Stimulated activated CD4-positive, alpha-beta T cell treated with anti-CD3 and anti-CD28 coated beads, Interleukin-1b, Interleukin-23, amount 100 ng/mL, for 48 hours (primary cell): Measurements from ENCODE around the gene KCP.
A peak's percentile ranks its signal among the peaks of the same experiment; 100 is the strongest.

Experiments used
- DNase-seq: peaks from one replicate; pipeline ENCODE4 v3.0.0-alpha.2; 2020

KCP gene

DNA sequence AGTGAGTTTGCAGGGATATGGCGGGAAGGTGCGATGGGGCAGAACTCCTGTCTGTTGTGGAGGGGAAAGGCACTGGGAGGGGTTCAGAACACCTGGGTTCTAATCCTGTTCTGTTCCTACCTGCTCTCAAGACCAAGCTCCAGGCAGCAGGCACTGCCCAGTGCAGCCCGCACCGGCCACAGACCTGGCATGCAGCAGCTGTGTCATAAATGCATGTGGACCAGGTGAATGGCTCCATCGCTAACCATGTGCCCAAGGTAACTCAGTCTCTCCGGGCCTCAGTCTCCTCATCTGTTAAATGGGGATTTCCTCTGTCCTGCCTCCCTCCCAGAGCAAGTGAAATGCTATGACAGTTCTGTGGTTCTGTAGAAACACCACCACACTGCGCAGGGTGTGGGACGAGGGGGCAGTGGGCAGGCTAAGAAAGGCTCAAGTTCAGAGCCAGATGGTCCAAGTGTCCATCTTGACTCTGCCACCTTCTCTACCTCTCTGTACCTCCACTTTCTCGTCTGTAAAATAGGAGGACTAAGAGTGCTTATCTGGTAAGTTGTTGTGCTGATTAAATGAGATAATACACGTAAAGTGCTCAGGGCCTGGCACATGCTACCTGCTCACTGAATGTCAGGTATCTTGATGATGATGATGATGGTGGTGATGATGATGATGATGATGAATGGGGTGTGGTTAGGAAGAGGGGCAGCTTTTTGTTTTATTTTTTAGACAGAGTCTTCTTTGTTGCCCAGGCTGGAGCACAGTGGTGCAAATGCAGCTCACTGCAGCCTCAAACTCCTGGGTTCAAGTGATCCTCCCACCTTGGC is 24.9 kb downstream of the KCP start:
- no peak for DNase-seq

DNA sequence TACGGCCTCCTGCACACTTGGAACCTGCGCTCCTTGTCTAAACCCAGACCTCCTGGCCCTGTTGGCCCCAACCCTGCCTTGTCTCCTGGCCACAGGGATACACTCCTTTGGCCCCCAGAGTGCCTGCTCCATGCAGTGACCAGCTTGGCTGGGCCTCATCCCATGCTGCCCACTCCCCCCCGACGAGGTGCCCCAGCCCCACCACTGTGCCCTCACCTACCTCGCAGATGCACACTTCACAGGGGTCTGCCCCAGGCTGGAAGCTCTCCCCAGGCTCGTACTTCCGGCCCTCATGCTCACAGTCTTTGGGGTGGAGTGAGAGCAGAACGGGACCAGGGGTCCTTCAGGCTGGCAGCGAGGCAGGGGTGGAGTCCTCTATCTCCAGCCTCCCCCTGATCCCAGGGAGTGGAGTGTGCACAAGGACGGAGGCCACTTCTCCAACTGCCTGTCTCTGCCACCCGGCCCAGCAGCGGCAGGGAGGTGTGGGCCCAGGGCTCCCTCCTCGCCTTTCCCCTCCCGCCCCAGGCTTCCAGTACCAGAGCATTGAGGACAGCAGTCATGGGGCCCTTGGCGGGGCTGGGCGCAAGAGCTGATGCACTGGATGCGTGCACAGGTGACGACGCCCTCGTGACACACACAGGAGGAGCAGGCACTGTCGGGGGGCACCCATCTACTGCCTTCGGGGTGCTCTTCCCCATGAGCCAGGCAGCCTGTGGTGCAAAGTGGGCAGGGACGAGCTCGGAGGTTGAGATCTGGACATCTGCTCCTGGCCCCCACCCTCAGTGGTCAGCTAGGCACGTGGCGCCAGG is 25.7 kb downstream of the KCP start:
- no peak for DNase-seq

DNA sequence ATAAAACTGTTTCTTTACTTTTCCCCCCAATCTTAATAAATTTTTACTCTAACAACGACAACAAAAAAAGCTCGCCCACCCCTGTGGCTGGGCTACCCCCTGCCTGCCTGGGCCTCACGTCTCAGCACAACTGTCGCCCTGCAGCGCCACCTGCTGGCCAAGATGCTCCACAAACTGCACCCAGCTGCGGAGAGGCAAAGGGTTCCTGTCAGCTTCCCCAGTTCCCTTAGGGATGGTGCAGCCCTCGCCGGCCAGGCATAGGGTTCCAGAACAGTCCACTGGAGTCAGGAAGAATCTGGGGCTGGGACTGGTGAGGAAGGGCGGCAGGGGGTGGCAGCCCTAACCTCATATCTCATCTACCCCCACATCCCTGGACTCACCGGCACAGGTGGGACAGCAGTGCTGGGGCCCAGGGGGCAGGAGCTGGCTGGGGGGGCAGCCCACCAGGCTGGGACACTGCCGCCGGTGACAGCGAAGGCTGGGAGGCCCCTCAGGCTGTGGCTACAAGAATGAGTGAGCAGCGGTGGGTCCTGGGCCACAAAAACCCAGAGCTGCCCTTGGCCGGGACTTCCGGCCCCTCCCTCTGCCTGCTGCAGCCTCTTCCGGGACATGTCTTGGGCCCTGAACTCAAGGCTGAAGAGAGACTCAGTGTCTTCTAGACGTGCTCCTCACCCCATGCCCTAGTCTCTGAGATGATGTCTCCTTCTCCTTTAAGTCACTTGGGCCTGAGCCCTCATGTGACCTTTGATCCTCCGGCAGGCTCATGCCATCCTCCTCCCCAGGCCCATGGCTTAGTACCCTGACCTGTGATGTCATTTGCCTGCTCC is 26.7 kb downstream of the KCP start:
- DNase-seq, result peak; percentile 82

DNA sequence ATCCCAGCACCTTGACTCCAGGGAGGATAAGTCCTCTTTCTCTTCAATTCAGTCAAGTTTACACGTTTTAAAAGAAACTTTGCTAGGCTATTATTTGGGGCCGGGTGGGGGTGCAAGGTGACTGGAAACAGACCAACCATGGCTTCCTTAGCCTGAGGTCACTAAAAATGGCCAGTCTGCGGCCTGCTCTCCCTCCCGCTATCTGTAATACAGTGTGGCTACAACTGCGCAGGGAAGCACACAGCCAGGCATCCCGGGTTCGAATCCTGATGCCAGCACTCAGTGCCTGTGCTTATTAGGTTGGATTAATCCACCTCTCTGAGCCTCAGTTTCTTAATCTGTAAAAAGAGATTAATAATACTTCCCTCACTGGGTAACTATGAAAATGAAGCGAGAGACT is 28.4 kb downstream of the KCP start:
- DNase-seq, result no peak

DNA sequence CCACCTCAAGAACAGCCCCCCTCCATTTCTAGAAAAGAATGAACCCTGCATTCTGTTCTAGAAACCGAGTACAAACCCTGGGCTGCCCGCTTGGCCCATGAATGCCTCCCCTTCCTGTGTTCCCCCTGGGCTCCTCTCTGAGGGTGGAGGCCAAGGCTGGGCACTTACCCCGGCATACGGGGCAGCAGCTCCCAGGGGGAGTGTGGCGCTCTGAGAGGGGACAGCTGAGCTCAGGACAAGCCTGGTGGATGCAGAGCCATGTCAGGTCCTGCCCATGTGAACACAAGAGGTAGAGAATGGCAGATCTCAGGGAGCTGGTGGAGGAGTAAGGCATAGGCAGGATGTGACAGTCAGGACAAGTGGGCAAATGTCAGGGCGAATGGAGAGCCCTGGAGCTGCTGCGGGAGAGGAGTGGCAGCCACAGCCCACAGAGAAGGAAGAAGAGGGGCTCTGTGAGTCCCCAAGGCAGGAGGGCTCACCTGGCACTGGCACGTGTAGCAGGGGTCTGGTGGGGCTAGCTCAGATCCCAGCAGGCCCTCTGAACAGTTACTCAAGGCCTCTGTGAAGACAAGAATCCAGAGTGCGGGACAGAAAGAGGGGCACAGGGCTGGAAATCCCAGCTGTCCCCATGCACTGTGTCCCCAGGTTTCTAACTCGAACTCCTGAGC is 28.9 kb downstream of the KCP start:
- no peak for DNase-seq

DNA sequence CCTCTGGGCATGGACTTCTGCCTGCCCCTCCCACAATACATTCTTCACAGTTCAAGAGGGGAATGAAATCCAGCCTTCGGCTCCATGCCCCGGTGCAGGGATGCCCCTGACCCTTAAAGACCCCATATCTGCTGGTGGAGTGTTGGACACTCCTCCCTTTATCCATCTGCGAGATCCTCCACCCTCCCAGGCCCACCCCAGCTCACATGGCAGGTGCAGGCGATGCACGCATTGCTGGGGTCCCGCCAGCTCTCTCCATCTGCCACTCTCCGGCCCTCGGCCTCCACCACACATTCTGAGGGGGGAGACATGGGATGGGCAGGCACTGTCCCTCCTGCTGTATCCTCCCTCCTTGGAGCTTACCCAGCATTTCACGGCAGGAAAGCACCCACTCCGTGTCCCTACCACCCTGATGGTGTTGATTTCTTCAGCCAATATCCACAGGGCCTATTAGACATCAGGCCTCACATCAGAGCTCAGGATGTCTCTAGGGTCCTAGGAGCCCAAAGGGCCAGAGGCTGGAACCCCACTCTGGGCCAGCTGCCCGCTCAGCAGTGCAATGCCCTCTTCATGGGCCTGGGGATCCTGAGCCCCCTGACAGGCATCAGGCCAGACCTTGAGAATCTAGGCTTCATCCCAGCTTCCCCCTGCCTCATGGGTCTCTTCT is 29.6 kb downstream of the KCP start:
- no peak for DNase-seq

DNA sequence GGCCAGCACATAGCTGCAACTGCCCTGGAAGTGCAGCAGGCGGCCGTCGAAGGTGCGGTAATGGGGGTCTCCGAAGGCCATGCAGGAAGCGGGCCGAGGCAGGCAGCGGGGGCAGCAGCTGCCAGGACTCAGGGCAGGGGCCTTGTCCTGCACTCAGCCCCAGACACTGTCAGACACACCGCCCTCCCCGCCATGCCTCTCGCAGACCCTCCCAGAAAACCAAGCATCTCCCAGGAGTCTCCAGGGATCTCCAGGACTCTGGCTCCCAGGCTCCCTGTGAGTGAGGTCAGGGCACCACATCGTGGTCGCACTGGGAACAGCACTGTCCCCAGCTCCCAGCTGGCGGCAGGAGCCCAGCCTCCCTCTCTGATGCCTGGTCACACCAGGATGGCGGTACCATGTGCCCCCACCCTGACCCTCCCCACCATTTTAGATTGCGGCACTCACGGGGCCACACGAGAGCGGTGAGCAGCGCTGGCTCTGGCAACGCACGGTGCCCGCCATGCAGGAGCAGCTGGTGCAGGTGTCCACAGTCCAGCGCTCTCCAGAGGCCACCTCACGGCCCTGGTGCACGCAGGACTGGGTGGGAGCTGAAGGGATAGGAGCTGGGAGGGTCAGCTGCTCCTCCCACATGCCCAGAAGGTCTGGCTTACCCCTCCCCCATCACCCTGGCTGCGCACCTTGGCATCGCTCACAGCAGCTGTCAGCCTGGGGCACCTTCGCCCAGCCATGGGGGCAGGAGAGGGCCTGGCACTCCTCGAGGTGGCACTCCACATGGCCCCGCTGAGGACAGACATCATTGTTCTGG is 30.4 kb downstream of the KCP start:
- DNase-seq, result peak; percentile 5

DNA sequence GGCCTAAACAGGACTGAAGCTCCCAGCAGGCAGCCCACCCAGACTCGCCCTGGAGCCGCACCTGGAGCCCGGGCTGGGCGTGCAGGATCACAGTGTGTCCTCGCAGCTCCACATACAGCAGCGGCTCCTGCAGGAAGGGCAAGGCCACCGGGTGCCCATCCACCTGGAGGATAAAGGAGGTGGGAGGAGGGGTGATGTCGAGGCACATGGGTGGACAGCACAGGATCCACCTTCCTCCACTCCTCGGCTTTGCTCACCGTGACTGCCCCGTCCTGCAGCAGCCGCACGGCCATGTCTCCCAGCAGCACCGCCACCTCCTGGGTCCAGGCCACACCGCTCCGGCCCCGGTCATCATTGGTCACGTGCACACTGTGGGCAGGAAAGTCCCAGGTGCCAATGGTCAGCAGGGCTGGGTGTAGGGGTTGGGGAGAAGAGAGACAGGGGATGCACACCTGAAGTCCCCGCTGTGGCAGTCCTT is 31.0 kb downstream of the KCP start:
- peak; percentile 1 for DNase-seq

DNA sequence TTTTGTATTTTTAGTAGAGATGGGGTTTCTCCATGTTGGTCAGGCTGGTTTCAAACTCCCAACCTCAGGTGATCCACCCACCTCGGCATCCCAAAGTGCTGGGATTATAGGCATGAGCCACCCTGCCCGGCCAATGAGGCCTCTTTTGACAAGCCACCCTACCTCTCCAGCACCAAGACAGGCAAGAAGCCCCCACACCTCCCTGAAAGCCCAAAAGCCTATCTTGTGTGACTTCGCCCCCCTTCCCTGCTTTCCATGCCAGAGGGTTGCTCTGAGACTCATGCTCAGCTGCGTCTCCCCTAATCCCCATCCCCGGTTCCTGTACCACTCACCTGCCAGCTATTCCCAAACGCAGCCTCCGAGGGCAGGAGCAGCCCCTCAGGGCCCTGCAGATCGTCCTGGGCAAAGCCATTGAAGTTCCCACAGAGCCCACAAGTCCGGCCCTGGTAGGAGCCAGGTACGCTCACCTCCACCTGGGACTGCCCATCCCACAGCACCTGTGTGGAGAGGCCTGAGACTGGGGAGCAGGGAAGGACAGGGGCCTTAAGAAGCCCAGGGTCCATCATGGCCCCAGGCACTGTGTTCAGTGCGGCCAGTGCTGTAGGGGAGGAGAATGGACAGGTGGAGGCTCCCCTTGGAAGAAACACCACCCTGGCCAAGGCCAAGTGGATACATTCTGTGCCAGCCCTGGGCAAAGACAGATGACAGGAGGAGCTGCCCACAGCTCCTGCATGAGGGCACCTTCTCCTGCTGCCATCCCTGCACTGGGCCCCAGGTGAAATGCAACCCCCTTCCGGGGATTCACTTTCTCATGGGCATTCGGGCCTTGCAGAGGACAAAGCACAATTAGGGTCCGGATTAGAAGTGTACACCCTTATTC is 32.0 kb downstream of the KCP start:
- peak; percentile 0 for DNase-seq

DNA sequence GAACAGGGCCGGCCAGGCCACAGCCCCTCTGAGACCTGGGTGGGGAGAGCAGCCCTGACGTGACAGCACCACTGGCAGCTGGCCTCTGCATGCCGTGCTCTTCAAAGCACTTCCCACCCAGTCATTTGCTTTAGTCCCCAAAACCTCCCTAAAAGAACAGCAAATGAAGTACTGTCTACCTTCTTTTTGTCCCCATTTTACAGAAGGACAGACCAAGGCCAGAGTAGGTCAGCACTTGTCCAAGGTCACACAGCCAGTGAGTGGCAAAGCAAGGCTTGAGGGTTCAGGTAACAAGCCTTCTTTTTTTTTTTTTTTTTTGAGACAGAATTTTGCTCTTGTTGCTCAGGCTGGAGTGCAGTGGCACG is 32.8 kb downstream of the KCP start:
- no peak for DNase-seq

DNA sequence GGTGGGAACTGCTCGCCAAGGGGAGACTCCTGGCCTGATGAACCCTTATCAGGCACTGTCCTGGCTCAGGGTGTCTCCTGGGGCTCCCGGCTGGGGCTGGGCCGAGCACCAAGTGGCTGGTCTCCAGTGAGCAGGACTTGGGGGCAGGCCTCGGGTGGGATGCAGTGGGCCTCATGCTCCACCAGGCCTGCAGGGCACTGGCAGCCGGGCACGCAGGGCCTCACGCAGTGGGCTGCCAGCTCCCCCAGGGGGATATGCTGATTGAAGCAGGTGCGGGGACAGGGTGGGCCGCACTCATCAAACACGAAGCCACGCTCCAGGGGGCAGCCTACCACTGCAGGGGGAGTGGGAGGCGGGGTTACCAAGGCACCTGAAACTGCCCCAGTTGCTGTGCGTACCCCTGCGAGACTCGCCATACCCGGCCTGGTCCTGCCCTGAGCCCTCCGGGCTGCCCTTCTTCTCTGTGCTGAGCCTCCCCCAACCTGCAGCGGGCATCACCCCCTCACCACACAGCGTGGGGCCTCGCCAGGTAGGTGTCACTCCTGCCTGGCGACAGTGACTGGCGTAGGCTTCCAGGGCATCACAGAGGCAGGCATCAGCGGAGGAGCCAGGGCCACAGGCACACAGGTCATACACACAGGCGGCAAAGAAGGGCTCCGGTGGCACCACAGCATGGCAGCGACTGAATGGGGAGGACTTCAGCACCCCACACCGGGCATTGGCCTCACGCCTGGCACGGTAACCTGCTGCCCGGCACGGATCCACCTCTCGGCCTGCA is 33.3 kb downstream of the KCP start:
- peak; percentile 1 for DNase-seq

DNA sequence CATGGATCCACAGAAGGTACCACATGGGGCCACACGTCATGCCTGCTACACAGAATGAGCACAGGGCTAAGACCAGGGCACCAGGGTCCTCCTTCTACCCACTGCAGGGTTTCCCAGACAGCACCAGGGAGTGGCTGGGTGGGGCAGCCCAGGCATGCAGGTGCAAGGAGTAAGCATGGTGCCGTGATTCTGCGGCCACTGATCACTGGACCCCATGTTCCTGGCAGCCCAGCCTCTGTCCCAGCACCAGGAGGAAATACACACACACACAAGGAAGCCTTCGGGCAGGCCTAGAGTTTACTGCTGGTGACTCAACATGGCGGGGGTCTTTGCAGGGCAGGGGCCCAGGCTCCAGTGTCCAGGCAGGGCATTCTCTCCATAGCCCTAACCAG is 33.9 kb downstream of the KCP start:
- peak; percentile 0 for DNase-seq

DNA sequence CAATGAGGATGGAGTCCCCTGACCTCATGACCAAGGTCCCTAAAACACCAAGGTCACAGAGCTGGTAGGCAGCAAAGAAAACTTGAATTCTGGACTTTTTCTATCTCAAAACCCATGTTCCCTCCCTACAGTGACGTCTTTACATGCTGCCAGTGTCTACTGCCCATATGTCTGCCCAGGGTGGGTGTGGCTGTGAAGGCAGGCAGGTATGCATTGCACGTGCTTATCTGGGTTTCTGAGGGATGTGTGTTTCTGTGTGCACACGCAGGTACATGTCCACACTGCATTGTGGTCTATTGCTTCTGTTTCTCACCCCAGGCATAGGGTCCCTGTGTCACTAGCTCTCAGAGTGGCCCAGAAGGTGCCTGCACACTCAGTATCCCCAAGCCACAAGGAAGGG is 34.4 kb downstream of the KCP start:
- no peak for DNase-seq

DNA sequence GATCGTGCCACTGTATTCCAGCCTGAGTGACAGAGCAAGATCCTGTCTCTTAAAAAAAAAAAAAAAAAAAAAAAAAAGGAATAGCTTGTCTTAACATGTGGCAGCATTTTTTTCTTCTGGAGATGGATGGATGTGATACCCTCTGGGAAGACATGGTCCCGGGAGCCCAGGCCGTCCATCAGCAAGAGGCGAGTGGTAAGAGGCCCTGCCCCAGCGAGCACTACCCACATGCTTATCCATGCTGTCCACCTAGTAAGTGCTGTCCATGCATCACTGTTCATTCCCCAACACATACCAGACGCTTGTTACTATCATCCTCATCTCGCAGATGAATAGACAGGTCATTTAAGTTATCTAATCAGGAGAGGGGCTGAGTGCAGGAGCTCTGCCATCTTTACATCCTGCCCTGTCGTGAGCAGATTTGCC is 35.0 kb downstream of the KCP start:
- no peak for DNase-seq

DNA sequence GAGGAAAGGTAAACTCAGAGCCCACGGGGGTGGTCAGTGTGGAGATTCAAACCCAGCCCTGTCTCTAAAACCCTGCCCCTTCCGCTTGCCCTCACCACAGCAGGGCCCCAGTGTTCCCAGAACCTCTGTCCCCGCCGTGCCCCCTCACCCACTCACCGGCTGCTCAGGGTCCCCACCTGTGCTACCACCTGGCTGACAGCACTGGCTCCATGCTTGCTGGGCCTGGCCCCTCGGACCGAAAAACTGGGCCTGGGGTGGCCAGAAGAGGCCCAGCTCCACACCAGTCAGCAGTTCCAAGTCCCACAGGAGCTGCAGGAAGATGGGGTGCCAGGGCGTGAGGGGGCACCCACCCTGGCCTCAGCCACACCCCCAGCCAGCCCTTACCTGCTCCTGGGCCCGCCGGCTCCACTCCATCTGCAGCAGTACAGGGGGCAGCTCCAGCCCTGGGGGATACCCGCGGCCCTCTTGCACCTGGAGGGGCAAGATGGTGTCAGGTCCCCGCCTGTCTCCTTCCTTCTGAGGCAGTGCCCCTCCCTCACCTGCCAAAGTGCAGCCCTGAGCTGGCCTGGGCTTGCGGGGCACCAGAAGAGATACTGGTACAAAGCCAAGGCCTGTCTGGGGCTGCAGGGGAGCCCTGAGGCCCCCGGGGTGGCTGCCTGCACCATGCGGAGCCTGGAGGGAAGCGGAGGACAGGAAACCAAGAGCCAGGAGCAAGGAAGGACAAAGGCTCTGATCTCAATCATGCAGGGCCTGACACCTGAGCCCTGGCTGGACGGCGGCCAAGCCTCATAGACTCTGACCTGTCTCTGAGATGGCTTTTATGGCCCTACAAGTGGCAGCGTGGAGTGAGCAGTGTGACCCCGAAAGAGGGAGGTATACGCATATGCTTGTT is 36.1 kb downstream of the KCP start:
- DNase-seq, result no peak

DNA sequence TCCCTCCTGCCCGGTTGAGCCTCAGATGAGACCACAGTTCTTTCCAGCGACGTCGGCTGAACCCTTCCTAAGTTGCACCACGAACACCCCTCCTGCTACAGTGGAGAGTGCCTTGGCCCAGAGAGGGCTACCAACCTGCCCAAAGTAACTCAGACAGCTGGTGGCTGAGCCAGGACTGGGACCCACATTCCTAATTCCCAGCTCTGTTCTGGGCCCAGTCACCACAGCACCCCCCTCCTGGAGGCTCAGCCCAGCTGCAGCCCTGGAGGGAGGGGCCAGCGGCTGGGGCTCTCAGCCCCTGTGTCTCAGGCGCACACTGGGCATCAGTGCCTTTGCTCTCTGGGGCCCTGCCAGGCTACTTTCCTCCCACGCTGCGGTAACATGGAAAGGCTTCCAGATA is 37.3 kb downstream of the KCP start:
- no peak for DNase-seq

DNA sequence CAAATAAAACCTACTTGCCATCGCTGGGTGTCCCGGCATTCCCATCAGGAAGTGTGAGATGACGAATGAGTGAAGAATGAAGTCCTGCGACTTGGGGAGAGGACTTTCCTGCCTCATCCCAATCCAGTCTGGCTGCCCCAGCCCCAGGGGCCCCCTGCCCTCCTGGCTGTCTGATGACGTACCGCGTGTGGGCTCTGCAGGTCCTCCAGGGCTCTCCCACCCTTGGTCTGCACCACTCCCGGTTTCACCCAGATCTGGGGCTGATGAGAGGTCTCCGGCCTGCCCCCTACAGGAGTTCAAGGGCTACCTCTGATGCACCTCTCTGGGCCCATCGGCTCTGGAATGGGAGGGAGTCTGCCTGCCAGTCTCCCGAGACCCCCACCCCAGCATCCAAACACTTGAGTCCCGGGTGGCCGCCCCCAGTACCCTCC is 38.1 kb downstream of the KCP start:
- DNase-seq, result no peak

DNA sequence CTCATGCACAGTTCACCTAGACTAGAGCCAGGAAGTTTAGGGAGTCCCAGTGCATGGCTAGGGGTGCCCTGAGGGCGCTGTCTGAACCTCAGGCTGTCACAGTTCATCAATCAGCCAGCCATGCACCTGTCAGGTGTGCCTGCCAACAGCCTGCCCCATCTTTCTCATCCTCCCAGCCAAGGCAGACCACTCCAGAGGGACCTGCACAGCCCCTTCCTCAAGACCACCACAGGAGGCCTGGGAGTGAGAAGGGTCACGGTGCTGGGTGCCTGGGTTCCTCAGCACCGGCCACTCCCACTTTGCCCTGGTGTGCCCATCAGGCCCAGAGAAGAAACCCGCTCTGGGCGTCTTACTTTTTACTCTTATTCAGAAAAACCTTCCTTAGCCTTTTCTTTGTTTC is 39.5 kb downstream of the KCP start:
- DNase-seq, result no peak
